SU-DHL-6 (cell line): ENCODE data around the gene SUSD6.

ENCODE experiments used
- H2AFZ ChIP-seq: fragments of 200-600 bp; sonication (generic); 2 replicates; pipeline ENCODE4 v1.6.1; 2014; ENCODE audit warnings: low read depth, mild to moderate bottlenecking, moderate library complexity, mixed read lengths, antibody characterized with exemption, low read length; ENCODE audit not compliant: severe bottlenecking
- H3F3A ChIP-seq: fragments of 200-600 bp; shearing (Covaris generic); 2 replicates; pipeline ENCODE4 v1.6.0; 2016; ENCODE audit warnings: antibody characterized with exemption, mild to moderate bottlenecking; ENCODE audit not compliant: insufficient read depth
- H3K27ac ChIP-seq: fragments of 200-600 bp; sonication (generic); 2 replicates; pipeline ENCODE4 v1.5.1; 2016; ENCODE audit warnings: low read depth, mild to moderate bottlenecking, low read length, moderate library complexity, mixed read lengths
- H3K27me3 ChIP-seq: fragments of 200-600 bp; sonication (generic), shearing (Covaris generic); 2 replicates; pipeline ENCODE4 v1.6.0; 2014; ENCODE audit warnings: mild to moderate bottlenecking, low read length
- H3K36me3 ChIP-seq: fragments of 200-600 bp; sonication (generic); 2 replicates; pipeline ENCODE4 v1.6.1; 2014; ENCODE audit warnings: mild to moderate bottlenecking, low read length, mixed read lengths
- H3K4me2 ChIP-seq: fragments of 300-600, 200-600 bp; shearing (Covaris generic), sonication (generic); 2 replicates; pipeline ENCODE4 v1.6.0; 2014; ENCODE audit warnings: low read length, low read depth, mild to moderate bottlenecking; ENCODE audit not compliant: poor library complexity, severe bottlenecking
- H3K4me3 ChIP-seq: fragments of 200-600 bp; sonication (generic); 2 replicates; pipeline ENCODE4 v1.5.1; 2014; ENCODE audit warnings: antibody characterized with exemption, low read length, mild to moderate bottlenecking, mixed read lengths; ENCODE audit not compliant: insufficient read depth, poor library complexity, severe bottlenecking
- H3K79me2 ChIP-seq: fragments of 200-600 bp; sonication (generic); 2 replicates; pipeline ENCODE4 v1.6.1; 2014; ENCODE audit warnings: mild to moderate bottlenecking, low read length, moderate library complexity; ENCODE audit not compliant: insufficient read depth
- H3K9ac ChIP-seq: fragments of 200-600 bp; sonication (generic); 2 replicates; pipeline ENCODE4 v1.7.0; 2014; ENCODE audit warnings: mild to moderate bottlenecking, low read length
- H3K9me2 ChIP-seq: fragments of 200-600 bp; sonication (generic); replicated peaks from 2 replicates; pipeline ENCODE4 v1.6.1; 2014; ENCODE audit warnings: low read length; ENCODE audit not compliant: insufficient read depth
- H3K9me3 ChIP-seq: fragments of 200-600 bp; sonication (generic); 2 replicates; pipeline ENCODE4 v1.6.1; 2014; ENCODE audit warnings: low read length, mixed read lengths; ENCODE audit not compliant: insufficient read depth
- H4K20me1 ChIP-seq: fragments of 200-600 bp; sonication (generic); 2 replicates; pipeline ENCODE4 v1.6.1; 2014; ENCODE audit warnings: low read depth, mild to moderate bottlenecking, antibody characterized with exemption, low read length, moderate library complexity, mixed read lengths
- CTCF ChIP-seq: fragments of 200-600 bp; sonication (generic); IDR thresholded peaks from one replicate; pipeline ENCODE4 v1.5.1; 2017; ENCODE audit warnings: antibody characterized with exemption, mild to moderate bottlenecking, low read length, moderate library complexity; ENCODE audit not compliant: insufficient read depth, poor library complexity, severe bottlenecking
- EZH2phosphoT487 ChIP-seq: fragments of 200-600 bp; sonication (generic), shearing (Covaris generic); conservative IDR thresholded peaks from 2 replicates; pipeline ENCODE4 v1.6.1; 2018; ENCODE audit warnings: mild to moderate bottlenecking, antibody characterized with exemption, low read length, moderate library complexity, mixed read lengths

Gene SUSD6

GRCh38 chr14:69617796-69618195 is 6.4 kb downstream of the SUSD6 start:
- peak overlapping the region; percentile 95 for H3K27ac ChIP-seq
- no peaks in the 10 kb centered on the region for H3K9me3 ChIP-seq
- H2AFZ ChIP-seq: no peak overlapping the region
- peaks cover 5% of the 10 kb centered on the region; the same call in 1 of the 2 replicates for H3K36me3 ChIP-seq
- peaks cover 32% of the 10 kb centered on the region for H3F3A ChIP-seq
- H3K4me3 ChIP-seq: no peak overlapping the region
- no peaks in the 10 kb centered on the region for H3K27me3 ChIP-seq
- no peaks in the 10 kb centered on the region for H3K9me2 ChIP-seq
- H3K9ac ChIP-seq: peak overlapping the region; percentile 79; the same call in 1 of the 2 replicates
- H3K4me2 ChIP-seq: peak overlapping the region; percentile 91
- TF ChIP-seq CTCF (no peak), EZH2phosphoT487 (no peak)
- H3K79me2 ChIP-seq: peaks cover 82% of the 10 kb centered on the region
- H4K20me1 ChIP-seq: peaks cover 15% of the 10 kb centered on the region; the same call in 1 of the 2 replicates

DNA sequence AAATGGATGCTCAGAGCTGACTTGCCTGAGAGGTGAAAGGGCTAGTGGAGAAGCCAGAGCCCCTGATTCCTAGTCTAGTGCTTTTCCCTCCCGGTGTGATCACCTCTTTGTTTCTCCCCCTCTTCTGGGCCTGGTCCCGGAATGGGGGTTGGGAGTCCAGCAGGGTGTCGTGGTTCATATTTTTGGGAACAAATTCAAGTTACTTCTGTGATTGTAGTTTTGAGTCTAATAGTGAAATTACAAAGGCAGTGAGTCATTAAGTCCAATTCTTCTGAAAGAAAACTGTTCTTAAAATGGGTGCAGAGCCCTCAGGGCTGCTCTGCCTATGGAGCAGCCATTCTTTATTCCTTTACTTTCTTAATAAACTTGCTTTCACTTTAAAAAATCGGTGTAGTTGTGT is 7.6 kb downstream of the SUSD6 start:
- peak overlapping the region; percentile 12; the same call in 1 of the 2 replicates for H3K27ac ChIP-seq
- H3K4me2 ChIP-seq: peak overlapping the region; percentile 24
- peaks cover 19% of the 10 kb centered on the region; the same call in 1 of the 2 replicates for H4K20me1 ChIP-seq
- no peaks in the 10 kb centered on the region for H3K9me3 ChIP-seq
- no peak for TF ChIP-seq EZH2phosphoT487
- TF ChIP-seq CTCF: no peak
- H3K36me3 ChIP-seq: peaks cover 5% of the 10 kb centered on the region; the same call in 1 of the 2 replicates
- no peak overlapping the region for H2AFZ ChIP-seq
- no peaks in the 10 kb centered on the region for H3K9me2 ChIP-seq
- no peak overlapping the region for H3K9ac ChIP-seq
- H3K27me3 ChIP-seq: no peaks in the 10 kb centered on the region
- no peak overlapping the region for H3K4me3 ChIP-seq
- peaks cover 21% of the 10 kb centered on the region for H3F3A ChIP-seq
- H3K79me2 ChIP-seq: peaks cover 84% of the 10 kb centered on the region

- no peak overlapping the region for H3K4me3 ChIP-seq
- peaks cover 22% of the 10 kb centered on the region for H4K20me1 ChIP-seq
- H3K9me3 ChIP-seq: no peaks in the 10 kb centered on the region
- no peaks in the 10 kb centered on the region for H3K9me2 ChIP-seq
- H3K27me3 ChIP-seq: no peaks in the 10 kb centered on the region
- no peak overlapping the region for H3K4me2 ChIP-seq
- H2AFZ ChIP-seq: no peak overlapping the region
- H3K27ac ChIP-seq: no peak overlapping the region
- peaks cover 96% of the 10 kb centered on the region for H3K79me2 ChIP-seq
- no peak for TF ChIP-seq EZH2phosphoT487
- TF ChIP-seq CTCF: no peak
- H3K9ac ChIP-seq: no peak overlapping the region
- peaks cover 13% of the 10 kb centered on the region for H3F3A ChIP-seq
- peaks cover 5% of the 10 kb centered on the region; the same call in 1 of the 2 replicates for H3K36me3 ChIP-seq
These were observed 8.8 kb downstream of the SUSD6 start for GRCh38 chr14:69620211-69620611.
